HG02571 (cell line): ENCODE data around the gene CSAG2.

Experiments used
- ATAC-seq: cut with Tn5 transposase; IDR thresholded peaks from one replicate; pipeline ENCODE4 v1.9.1; 2021; ENCODE audit warnings: mild to moderate bottlenecking, moderate library complexity; ENCODE audit not compliant: unreplicated experiment

The CSAG2 gene

DNA sequence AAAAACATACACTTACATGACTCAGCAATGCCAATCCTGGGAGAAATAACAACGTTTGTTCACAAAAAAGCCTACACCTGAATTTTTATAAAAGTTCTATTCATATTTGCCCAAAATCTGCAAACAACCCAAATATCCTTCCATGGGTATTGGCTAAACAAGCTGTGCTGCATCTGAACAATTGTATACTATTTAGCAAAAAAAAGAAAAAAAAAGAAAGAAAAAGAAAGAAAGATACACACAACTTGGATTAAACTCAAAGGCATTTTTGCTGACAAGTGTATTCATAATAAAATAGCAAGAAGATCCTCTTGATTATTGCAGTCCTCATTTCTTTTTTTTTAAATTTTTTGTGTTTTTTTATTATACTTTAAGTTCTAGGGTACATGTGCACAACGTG is 34.9 kb downstream of the CSAG2 start:
- no peak for ATAC-seq

DNA sequence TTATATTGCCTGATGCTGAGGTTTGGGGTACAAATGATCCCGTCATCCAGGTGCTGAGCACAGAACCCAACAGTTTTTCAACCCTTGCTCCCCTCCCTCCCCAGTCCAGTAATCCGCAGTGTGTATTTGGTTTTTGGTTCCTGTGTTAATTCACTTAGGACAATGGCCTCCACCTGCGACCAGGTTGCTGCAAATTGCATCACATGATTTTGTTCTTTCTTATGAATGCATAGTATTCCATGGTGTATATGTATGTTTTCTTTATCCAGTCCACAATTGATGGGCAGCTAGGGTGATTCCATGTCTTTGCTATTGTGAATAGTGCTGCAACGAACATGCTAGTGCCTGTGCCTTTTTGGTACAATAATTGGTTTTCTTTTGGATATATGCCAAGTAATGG is 46.0 kb downstream of the CSAG2 start:
- ATAC-seq: no peak

DNA sequence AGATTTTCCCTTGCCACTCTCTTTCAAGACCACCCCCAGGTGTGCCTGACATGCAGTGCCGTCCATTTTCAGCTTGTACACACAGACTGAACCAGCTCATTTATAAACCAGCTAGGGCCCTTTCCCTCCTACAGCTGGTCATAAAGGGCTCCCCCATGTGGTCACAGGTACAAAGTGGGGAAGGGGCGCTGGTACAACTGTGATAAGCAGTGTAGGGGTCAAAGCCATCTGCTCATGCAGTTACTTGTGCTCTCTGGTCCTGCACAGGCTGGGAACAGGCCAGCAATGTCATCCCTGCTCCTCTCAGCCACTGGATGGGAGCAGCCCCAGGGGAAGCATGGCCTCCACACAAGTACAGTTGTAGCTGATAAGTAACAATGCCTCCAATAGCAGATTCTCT is 50.8 kb downstream of the CSAG2 start:
- no peak for ATAC-seq
